HEK293 (cell line): Measurements from ENCODE around the gene BANF2.

Experiments used
- CTCF ChIA-PET: fragments of 350-600 bp; formaldehyde crosslinking; extraction: SDS; loops from one replicate; lab custom pipeline; 2021; ENCODE audit warnings: antibody characterized with exemption; lab: Yijun Ruan, JAX
- POLR2A ChIA-PET: fragments of 300-600 bp; formaldehyde crosslinking; extraction: SDS; loops from one replicate; lab custom pipeline; 2020; ENCODE audit warnings: antibody characterized with exemption, inconsistent platforms; lab: Yijun Ruan, JAX
- H3K27ac ChIP-seq: fragments of 200-500 bp; sonication (Bioruptor generic); 2 replicates; pipeline ENCODE4 v1.5.1; 2014; ENCODE audit warnings: low read depth, low read length, control low read depth, inconsistent platforms; ENCODE audit errors: extremely low read depth
- H3K36me3 ChIP-seq, 2 experiments: fragments of 200-500 bp in 1 of 2; sonication (Bioruptor generic) in 1 of 2; 1 replicate in 1 of 2; 2 replicates in 1 of 2; pipeline ENCODE4 v1.5.1; 2014 to 2017; ENCODE audit warnings: inconsistent platforms in 2 of 2, low read length in 2 of 2; ENCODE audit not compliant: control insufficient read depth in 2 of 2, insufficient read depth in 1 of 2
- H3K4me1 ChIP-seq: fragments of 200-500 bp; sonication (Bioruptor generic); 2 replicates; pipeline ENCODE4 v1.5.1; 2014; ENCODE audit warnings: mild to moderate bottlenecking, low read length, inconsistent platforms; ENCODE audit not compliant: control insufficient read depth, insufficient read depth
- H3K4me3 ChIP-seq: 2 replicates; pipeline ENCODE4 v1.5.1; 2011; ENCODE audit warnings: low read depth, mild to moderate bottlenecking, control low read depth, low read length, moderate library complexity
- H3K9me3 ChIP-seq: fragments of 200-500 bp; sonication (Bioruptor generic); 2 replicates; pipeline ENCODE4 v1.5.1; 2014; ENCODE audit warnings: low read depth, low read length, inconsistent platforms; ENCODE audit not compliant: control insufficient read depth, insufficient read depth
- BCL11B ChIP-seq: fragments of 450-650 bp; formaldehyde crosslinking; IDR thresholded peaks from 2 replicates; pipeline ENCODE4 v1.5.1; 2016; ENCODE audit warnings: low read depth, missing biosample characterization, missing genetic modification characterization
- FEZF1 ChIP-seq: fragments of 450-650 bp; formaldehyde crosslinking; IDR thresholded peaks from 2 replicates; pipeline ENCODE4 v1.5.1; 2016; ENCODE audit warnings: missing biosample characterization, missing genetic modification characterization
- GFI1B ChIP-seq: fragments of 450-650 bp; formaldehyde crosslinking; IDR thresholded peaks from 2 replicates; pipeline ENCODE4 v1.5.1; 2016; ENCODE audit warnings: missing biosample characterization, missing genetic modification characterization
- IKZF3 ChIP-seq: fragments of 450-650 bp; IDR thresholded peaks from 2 replicates; pipeline ENCODE4 v1.5.0; 2018; ENCODE audit warnings: missing biosample characterization, mild to moderate bottlenecking, missing genetic modification characterization, moderate library complexity
- KLF1 ChIP-seq: fragments of 450-650 bp; formaldehyde crosslinking; IDR thresholded peaks from 2 replicates; pipeline ENCODE4 v1.5.1; 2016; ENCODE audit warnings: missing biosample characterization, missing genetic modification characterization
- KLF9 ChIP-seq: fragments of 450-650 bp; formaldehyde crosslinking; IDR thresholded peaks from 2 replicates; pipeline ENCODE4 v1.5.1; 2016; ENCODE audit warnings: missing biosample characterization, missing genetic modification characterization, low read depth
- ZBTB17 ChIP-seq: fragments of 450-650 bp; formaldehyde crosslinking; IDR thresholded peaks from 2 replicates; pipeline ENCODE4 v1.5.1; 2016; ENCODE audit warnings: missing biosample characterization, missing genetic modification characterization
- ZNF132 ChIP-seq: fragments of 450-650 bp; formaldehyde crosslinking; IDR thresholded peaks from 2 replicates; pipeline ENCODE4 v1.5.1; 2017; ENCODE audit warnings: missing biosample characterization, missing genetic modification characterization, borderline replicate concordance
- ZNF184 ChIP-seq: fragments of 450-650 bp; IDR thresholded peaks from 2 replicates; pipeline ENCODE4 v1.5.1; 2018; ENCODE audit warnings: missing biosample characterization, mild to moderate bottlenecking, missing genetic modification characterization
- ZNF248 ChIP-seq: fragments of 450-650 bp; formaldehyde crosslinking; IDR thresholded peaks from 2 replicates; pipeline ENCODE4 v1.5.1; 2017; ENCODE audit warnings: missing biosample characterization, missing genetic modification characterization
- ZNF350 ChIP-seq: fragments of 450-650 bp; formaldehyde crosslinking; IDR thresholded peaks from 2 replicates; pipeline ENCODE4 v1.5.0; 2017; ENCODE audit warnings: missing biosample characterization, mild to moderate bottlenecking, missing genetic modification characterization
- ZNF354C ChIP-seq: fragments of 450-650 bp; formaldehyde crosslinking; IDR thresholded peaks from 2 replicates; pipeline ENCODE4 v1.5.1; 2016; ENCODE audit warnings: missing biosample characterization, missing genetic modification characterization, low read depth, borderline replicate concordance
- ZNF394 ChIP-seq: fragments of 450-650 bp; formaldehyde crosslinking; IDR thresholded peaks from 2 replicates; pipeline ENCODE4 v1.5.1; 2016; ENCODE audit warnings: missing biosample characterization, missing genetic modification characterization, mild to moderate bottlenecking, moderate library complexity, borderline replicate concordance
- ZNF610 ChIP-seq: fragments of 450-650 bp; formaldehyde crosslinking; IDR thresholded peaks from 2 replicates; pipeline ENCODE4 v1.5.1; 2016; ENCODE audit warnings: missing biosample characterization, missing genetic modification characterization, borderline replicate concordance
- ZNF623 ChIP-seq: fragments of 450-650 bp; formaldehyde crosslinking; IDR thresholded peaks from 2 replicates; pipeline ENCODE4 v1.5.1; 2016; ENCODE audit warnings: missing biosample characterization, missing genetic modification characterization
- ZNF664 ChIP-seq: fragments of 450-650 bp; formaldehyde crosslinking; IDR thresholded peaks from 2 replicates; pipeline ENCODE4 v1.5.1; 2016; ENCODE audit warnings: missing biosample characterization, missing genetic modification characterization
- ZNF670 ChIP-seq: fragments of 450-650 bp; formaldehyde crosslinking; IDR thresholded peaks from 2 replicates; pipeline ENCODE4 v1.5.1; 2016; ENCODE audit warnings: missing biosample characterization, missing genetic modification characterization, low read depth
- ZSCAN23 ChIP-seq: fragments of 450-650 bp; formaldehyde crosslinking; IDR thresholded peaks from 2 replicates; pipeline ENCODE4 v1.5.1; 2016; ENCODE audit warnings: missing biosample characterization, missing genetic modification characterization
- TF ChIP-seq, protein P1 (sequence below): fragments of 450-650 bp; formaldehyde crosslinking; IDR thresholded peaks from 2 replicates; pipeline ENCODE4 v1.5.1; 2016; ENCODE audit warnings: missing biosample characterization, missing genetic modification characterization
- TF ChIP-seq, protein P2 (sequence below): fragments of 450-650 bp; IDR thresholded peaks from 2 replicates; pipeline ENCODE4 v1.5.1; 2018; ENCODE audit warnings: missing biosample characterization, missing genetic modification characterization
- TF ChIP-seq, protein P3 (sequence below): fragments of 450-650 bp; formaldehyde crosslinking; IDR thresholded peaks from 2 replicates; pipeline ENCODE4 v1.5.1; 2016; ENCODE audit warnings: missing biosample characterization, missing genetic modification characterization

The BANF2 gene

DNA sequence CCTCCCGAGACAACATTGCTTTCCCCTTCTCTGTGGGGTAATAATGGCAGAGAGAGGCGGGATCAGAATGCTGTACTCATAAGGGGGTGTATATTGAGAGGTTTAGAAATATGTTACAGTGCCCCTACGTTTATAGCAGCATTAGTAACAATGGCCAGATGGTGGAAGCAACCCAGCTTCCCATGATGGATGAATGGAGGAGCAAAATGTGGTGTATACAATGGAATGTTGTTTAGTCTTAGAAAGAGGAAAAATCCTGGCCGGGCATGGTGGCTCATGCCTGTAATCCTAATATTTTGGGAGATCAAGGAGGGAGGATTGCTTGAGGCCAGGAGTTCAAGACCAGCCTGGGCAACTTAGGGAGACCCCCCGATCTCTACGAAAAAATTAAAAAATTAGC lies 12.9 kb downstream of the BANF2 start:
- Histone ChIP-seq H3K27ac (no peak overlapping the region), H3K36me3 (no peaks in the 10 kb centered on the region), H3K4me3 (no peak overlapping the region), H3K4me1 (no peaks in the 10 kb centered on the region), H3K9me3 (no peaks in the 10 kb centered on the region)
- TF ChIP-seq, protein P1, sequence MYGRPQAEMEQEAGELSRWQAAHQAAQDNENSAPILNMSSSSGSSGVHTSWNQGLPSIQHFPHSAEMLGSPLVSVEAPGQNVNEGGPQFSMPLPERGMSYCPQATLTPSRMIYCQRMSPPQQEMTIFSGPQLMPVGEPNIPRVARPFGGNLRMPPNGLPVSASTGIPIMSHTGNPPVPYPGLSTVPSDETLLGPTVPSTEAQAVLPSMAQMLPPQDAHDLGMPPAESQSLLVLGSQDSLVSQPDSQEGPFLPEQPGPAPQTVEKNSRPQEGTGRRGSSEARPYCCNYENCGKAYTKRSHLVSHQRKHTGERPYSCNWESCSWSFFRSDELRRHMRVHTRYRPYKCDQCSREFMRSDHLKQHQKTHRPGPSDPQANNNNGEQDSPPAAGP (tag by site-specific recombination) = no peak
- TF ChIP-seq ZNF354C (tag by site-specific recombination) (no peak), ZNF248 (tag by site-specific recombination) (no peak), ZNF623 (tag by site-specific recombination) (no peak), ZNF350 (tag by site-specific recombination) (no peak), ZNF394 (tag by site-specific recombination) (no peak), ZBTB17 (tag by site-specific recombination) (no peak), ZSCAN23 (tag by site-specific recombination) (no peak), ZNF670 (no peak), KLF1 (tag by site-specific recombination) (no peak), KLF9 (tag by site-specific recombination) (no peak), ZNF664 (tag by site-specific recombination) (no peak)
- POLR2A ChIA-PET = no interaction called here
- CTCF ChIA-PET = no interaction called here

DNA sequence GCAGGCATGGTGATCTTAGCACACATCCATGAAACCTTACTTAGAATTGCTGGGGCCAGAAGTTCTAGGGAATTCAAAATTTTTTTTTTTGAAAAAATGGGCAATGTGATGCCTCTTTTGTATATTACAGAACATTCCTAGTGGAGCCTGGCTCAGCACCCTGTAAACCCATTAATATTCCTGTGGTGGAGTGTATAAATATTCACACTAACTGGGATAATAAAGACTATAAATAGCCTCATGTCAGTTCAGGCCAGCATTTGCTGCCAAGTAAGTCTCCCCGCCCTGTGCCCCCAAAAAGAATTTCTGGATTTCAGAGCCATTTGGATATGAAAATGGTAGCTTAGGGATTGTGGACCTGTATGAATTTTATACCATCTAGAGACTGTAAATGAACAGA lies 14.8 kb downstream of the BANF2 start:
- CTCF ChIA-PET = interaction anchor here (0.6 kb wide), 1 partner anchor 11 kb away, joined by 3 read pairs; no protein-coding TSS in a partner anchor
- POLR2A ChIA-PET = interaction anchor here (1.4 kb wide), 1 partner anchor 32 kb away, joined by 5 read pairs; the partner anchor contains the start of gene RRBP1
- no peaks in the 10 kb centered on the region for H3K9me3 ChIP-seq
- no peak for TF ChIP-seq ZNF610 (tag by site-specific recombination)
- TF ChIP-seq ZNF184 (tag by site-specific recombination) = no peak
- no peak for TF ChIP-seq GFI1B
- TF ChIP-seq, protein P2, sequence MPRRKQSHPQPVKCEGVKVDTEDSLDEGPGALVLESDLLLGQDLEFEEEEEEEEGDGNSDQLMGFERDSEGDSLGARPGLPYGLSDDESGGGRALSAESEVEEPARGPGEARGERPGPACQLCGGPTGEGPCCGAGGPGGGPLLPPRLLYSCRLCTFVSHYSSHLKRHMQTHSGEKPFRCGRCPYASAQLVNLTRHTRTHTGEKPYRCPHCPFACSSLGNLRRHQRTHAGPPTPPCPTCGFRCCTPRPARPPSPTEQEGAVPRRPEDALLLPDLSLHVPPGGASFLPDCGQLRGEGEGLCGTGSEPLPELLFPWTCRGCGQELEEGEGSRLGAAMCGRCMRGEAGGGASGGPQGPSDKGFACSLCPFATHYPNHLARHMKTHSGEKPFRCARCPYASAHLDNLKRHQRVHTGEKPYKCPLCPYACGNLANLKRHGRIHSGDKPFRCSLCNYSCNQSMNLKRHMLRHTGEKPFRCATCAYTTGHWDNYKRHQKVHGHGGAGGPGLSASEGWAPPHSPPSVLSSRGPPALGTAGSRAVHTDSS (tag by site-specific recombination) = no peak
- no peak for TF ChIP-seq BCL11B (tag by site-specific recombination)
- no peak for TF ChIP-seq IKZF3 (tag by site-specific recombination)
- no peak for TF ChIP-seq ZNF132 (tag by site-specific recombination)
- TF ChIP-seq FEZF1 (tag by site-specific recombination) = no peak
- TF ChIP-seq, protein P3, sequence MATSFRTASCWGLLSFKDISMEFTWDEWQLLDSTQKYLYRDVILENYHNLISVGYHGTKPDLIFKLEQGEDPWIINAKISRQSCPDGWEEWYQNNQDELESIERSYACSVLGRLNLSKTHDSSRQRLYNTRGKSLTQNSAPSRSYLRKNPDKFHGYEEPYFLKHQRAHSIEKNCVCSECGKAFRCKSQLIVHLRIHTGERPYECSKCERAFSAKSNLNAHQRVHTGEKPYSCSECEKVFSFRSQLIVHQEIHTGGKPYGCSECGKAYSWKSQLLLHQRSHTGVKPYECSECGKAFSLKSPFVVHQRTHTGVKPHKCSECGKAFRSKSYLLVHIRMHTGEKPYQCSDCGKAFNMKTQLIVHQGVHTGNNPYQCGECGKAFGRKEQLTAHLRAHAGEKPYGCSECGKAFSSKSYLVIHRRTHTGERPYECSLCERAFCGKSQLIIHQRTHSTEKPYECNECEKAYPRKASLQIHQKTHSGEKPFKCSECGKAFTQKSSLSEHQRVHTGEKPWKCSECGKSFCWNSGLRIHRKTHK (tag by site-specific recombination) = no peak
- H3K4me3 ChIP-seq = no peak overlapping the region
- no peaks in the 10 kb centered on the region for H3K36me3 ChIP-seq
- no peak overlapping the region for H3K27ac ChIP-seq
- H3K4me1 ChIP-seq = no peaks in the 10 kb centered on the region
